ENCODE results near the gene RNPEPL1. TPM values are rescaled to one million over a fixed set of nuclear protein-coding genes. Genes with fewer than 3 reads are reported as not detected.

Gene RNPEPL1
- total and polyA plus RNA-seq, 10 of the 15 experiments (the other 5 are each of a cell fraction or from before 2014, with no cell fraction given), result 0.24 to 49.5 (median 6.8) TPM

DNA sequence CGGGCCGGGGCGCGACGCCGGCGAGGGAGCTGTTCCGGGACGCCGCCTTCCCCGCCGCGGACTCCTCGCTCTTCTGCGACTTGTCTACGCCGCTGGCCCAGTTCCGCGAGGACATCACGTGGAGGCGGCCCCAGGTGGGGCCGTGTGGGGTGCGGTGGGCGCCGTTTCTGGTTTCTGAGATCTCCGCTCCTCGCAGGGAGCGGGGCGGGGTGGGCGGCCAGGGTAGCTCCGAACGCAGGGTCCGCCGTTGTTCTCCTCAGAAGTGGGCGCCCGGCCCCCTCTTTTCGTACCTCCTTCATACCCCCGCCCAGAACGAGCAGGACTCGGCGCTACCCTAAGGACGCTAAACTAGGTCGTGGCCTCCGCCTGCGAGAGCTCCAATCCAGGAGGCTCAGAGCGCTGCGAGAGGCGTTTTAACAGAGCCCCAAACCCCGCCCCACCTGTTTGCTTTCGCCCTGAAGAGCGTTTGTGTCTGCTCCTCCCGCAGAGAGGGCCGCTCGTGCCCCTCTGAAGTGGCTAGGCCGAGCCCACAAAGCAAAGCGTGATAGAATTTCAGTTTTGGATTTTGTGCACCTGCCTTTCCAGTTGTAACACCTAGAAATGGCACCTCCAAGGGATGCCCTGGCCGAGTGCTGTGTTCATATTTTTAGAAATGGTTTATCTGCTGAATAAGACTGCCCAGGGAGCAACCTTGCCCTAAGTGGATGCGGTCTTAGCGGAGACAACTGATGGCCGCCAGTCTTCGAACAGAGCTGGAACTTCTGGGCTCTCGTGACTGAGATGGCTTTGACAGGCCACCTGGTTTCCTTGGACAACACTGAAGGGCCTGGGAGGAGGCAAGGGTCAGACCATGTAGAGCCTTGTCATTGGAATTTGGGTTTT, 18.9 kb downstream of the RNPEPL1 start (continued):
- TF ChIP-seq TCF7 (IDR thresholded peaks at IDR 0.05; ENCODE audit: borderline replicate concordance) (no peak), IKZF2 (IDR thresholded peaks at IDR 0.05) (no peak), NFXL1 (IDR thresholded peaks at IDR 0.05; ENCODE audit: borderline replicate concordance) (no peak), RUNX3 (IDR thresholded peaks at IDR 0.05; ENCODE audit: low read length) (no peak), LARP7 (IDR thresholded peaks at IDR 0.05) (peak; percentile 24; the same call in 1 of the 2 replicates), HCFC1 (IDR thresholded peaks at IDR 0.05; ENCODE audit: low read length) (no peak), JUNB (IDR thresholded peaks at IDR 0.05) (no peak), BHLHE40 (IDR thresholded peaks at IDR 0.05; ENCODE audit: borderline replicate concordance in 1 of 2, low read depth in 2 of 2, low read length in 1 of 2) (no peak), FOXM1 (IDR thresholded peaks at IDR 0.05; ENCODE audit: low read depth, low read length) (no peak), EP300 (IDR thresholded peaks at IDR 0.05; ENCODE audit: borderline replicate concordance in 1 of 2, control insufficient read depth in 1 of 2, low read depth in 2 of 2, low read length in 2 of 2) (no peak), ZSCAN29 (IDR thresholded peaks at IDR 0.05) (no peak), SMARCA5 (IDR thresholded peaks at IDR 0.05) (0 out of 2 replicates have a peak, but pooled peaks have one; percentile 24)
- TF ChIP-seq, protein P1, sequence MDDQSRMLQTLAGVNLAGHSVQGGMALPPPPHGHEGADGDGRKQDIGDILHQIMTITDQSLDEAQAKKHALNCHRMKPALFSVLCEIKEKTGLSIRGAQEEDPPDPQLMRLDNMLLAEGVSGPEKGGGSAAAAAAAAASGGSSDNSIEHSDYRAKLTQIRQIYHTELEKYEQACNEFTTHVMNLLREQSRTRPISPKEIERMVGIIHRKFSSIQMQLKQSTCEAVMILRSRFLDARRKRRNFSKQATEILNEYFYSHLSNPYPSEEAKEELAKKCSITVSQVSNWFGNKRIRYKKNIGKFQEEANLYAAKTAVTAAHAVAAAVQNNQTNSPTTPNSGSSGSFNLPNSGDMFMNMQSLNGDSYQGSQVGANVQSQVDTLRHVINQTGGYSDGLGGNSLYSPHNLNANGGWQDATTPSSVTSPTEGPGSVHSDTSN (IDR thresholded peaks at IDR 0.05; ENCODE audit: insufficient replicate concordance, low read depth, low read length), result no peak
- TF ChIP-seq, protein P2, sequence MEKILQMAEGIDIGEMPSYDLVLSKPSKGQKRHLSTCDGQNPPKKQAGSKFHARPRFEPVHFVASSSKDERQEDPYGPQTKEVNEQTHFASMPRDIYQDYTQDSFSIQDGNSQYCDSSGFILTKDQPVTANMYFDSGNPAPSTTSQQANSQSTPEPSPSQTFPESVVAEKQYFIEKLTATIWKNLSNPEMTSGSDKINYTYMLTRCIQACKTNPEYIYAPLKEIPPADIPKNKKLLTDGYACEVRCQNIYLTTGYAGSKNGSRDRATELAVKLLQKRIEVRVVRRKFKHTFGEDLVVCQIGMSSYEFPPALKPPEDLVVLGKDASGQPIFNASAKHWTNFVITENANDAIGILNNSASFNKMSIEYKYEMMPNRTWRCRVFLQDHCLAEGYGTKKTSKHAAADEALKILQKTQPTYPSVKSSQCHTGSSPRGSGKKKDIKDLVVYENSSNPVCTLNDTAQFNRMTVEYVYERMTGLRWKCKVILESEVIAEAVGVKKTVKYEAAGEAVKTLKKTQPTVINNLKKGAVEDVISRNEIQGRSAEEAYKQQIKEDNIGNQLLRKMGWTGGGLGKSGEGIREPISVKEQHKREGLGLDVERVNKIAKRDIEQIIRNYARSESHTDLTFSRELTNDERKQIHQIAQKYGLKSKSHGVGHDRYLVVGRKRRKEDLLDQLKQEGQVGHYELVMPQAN (conservative IDR thresholded peaks at IDR 0.05), result peak; percentile 8
- TF ChIP-seq, protein P3, sequence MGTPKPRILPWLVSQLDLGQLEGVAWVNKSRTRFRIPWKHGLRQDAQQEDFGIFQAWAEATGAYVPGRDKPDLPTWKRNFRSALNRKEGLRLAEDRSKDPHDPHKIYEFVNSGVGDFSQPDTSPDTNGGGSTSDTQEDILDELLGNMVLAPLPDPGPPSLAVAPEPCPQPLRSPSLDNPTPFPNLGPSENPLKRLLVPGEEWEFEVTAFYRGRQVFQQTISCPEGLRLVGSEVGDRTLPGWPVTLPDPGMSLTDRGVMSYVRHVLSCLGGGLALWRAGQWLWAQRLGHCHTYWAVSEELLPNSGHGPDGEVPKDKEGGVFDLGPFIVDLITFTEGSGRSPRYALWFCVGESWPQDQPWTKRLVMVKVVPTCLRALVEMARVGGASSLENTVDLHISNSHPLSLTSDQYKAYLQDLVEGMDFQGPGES (IDR thresholded peaks at IDR 0.05), result no peak
- TF ChIP-seq, protein P4, sequence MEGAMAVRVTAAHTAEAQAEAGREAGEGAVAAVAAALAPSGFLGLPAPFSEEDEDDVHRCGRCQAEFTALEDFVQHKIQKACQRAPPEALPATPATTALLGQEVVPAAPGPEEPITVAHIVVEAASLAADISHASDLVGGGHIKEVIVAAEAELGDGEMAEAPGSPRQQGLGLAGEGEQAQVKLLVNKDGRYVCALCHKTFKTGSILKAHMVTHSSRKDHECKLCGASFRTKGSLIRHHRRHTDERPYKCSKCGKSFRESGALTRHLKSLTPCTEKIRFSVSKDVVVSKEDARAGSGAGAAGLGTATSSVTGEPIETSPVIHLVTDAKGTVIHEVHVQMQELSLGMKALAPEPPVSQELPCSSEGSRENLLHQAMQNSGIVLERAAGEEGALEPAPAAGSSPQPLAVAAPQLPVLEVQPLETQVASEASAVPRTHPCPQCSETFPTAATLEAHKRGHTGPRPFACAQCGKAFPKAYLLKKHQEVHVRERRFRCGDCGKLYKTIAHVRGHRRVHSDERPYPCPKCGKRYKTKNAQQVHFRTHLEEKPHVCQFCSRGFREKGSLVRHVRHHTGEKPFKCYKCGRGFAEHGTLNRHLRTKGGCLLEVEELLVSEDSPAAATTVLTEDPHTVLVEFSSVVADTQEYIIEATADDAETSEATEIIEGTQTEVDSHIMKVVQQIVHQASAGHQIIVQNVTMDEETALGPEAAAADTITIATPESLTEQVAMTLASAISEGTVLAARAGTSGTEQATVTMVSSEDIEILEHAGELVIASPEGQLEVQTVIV (IDR thresholded peaks at IDR 0.05; ENCODE audit: borderline replicate concordance, partially characterized antibody), result no peak
- TF ChIP-seq, protein P5, sequence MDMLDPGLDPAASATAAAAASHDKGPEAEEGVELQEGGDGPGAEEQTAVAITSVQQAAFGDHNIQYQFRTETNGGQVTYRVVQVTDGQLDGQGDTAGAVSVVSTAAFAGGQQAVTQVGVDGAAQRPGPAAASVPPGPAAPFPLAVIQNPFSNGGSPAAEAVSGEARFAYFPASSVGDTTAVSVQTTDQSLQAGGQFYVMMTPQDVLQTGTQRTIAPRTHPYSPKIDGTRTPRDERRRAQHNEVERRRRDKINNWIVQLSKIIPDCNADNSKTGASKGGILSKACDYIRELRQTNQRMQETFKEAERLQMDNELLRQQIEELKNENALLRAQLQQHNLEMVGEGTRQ (IDR thresholded peaks at IDR 0.05; ENCODE audit: borderline replicate concordance, low read depth, low read length), result no peak

All from GM12878 (cell line).